DND-41 (cell line): ENCODE results near the gene DDIT4.

Experiments
- CTCF ChIP-seq: IDR thresholded peaks from 2 replicates; pipeline ENCODE4 v1.5.1; 2012; ENCODE audit warnings: borderline replicate concordance, low read length, moderate library complexity, mild to moderate bottlenecking; ENCODE audit not compliant: poor library complexity, severe bottlenecking; ENCODE audit errors: extremely low read depth
- EZH2 ChIP-seq: IDR thresholded peaks from 3 replicates; pipeline ENCODE4 v1.6.1; 2012; ENCODE audit warnings: borderline replicate concordance, low read depth, mild to moderate bottlenecking, moderate library complexity, low read length, inconsistent platforms; ENCODE audit not compliant: severe bottlenecking

GRCh38 chr10:72258617-72259016, 15.1 kb upstream of the DDIT4 start:
- no peak for TF ChIP-seq CTCF
- no peak for TF ChIP-seq EZH2
